OCI-LY7 (cell line): ENCODE measurements around the gene COPG1.

Experiments used
- CTCF ChIP-seq: fragments of 200-600 bp; sonication (generic); conservative IDR thresholded peaks from 2 replicates; pipeline ENCODE4 v1.5.1; 2014; ENCODE audit warnings: mild to moderate bottlenecking, antibody characterized with exemption, low read length, moderate library complexity, mixed read lengths
- EZH2phosphoT487 ChIP-seq: fragments of 200-600 bp; sonication (generic); IDR thresholded peaks from 2 replicates; pipeline ENCODE4 v1.6.1; 2018; ENCODE audit warnings: low read depth, borderline replicate concordance, mild to moderate bottlenecking, mixed run types, antibody characterized with exemption, low read length, moderate library complexity, mixed read lengths

GRCh38 chr3:129239991-129240390 lies 9.4 kb upstream of the COPG1 start:
- TF ChIP-seq CTCF = no peak
- TF ChIP-seq EZH2phosphoT487 = no peak
